NCI-H2107 (cell line): Measurements from ENCODE around the gene ERVK3-1.

ENCODE experiments used
- DNase-seq: peaks from one replicate; lab custom pipeline; 2025; lab: John Stamatoyannopoulos, UW

ERVK3-1 gene

GRCh38 chr19:58364146-58364545, 59.0 kb downstream of the ERVK3-1 start:
- DNase-seq = no peak
